Renal pelvis (tissue), 3 donors: ENCODE measurements around the gene FAM168A. TPM values are rescaled to one million over a fixed set of nuclear protein-coding genes. Genes with fewer than 3 reads are reported as not detected.

Experiments used
- polyA plus RNA-seq, 3 donors: library from polyadenylated mRNA; unstranded; fragments of 120-200 nt; gene quantifications; one replicate each; pipeline ENCODE4 v1.2.1, GENCODE V29; 2013; ENCODE audit not compliant: insufficient read length in 3 of 3

Gene FAM168A
- polyA plus RNA-seq, 3 donors: 44.5 to 47.6 (median 47.3) TPM

Other genes starting within 250 kb of the FAM168A start
- 1 to 10 TPM; 2.9 to 5.3 (median 3.7) TPM for gene RELT, start 221.7 kb downstream of the FAM168A start, polyA plus RNA-seq
- gene PLEKHB1, start 48.5 kb upstream of the FAM168A start, polyA plus RNA-seq: 10 to 100 TPM; 13.0 to 16.7 (median 15.7) TPM
- gene RAB6A, start 163.0 kb upstream of the FAM168A start, polyA plus RNA-seq: 100 to 1,000 TPM in 2 of 3 donors, 10 to 100 TPM in 1; 99.4 to 110 (median 108) TPM
- 10 to 100 TPM; 53.3 to 69.9 (median 59.6) TPM for gene MRPL48, start 189.8 kb upstream of the FAM168A start, polyA plus RNA-seq